ENCODE results near the gene MTX1. TPM values are rescaled to one million over a fixed set of nuclear protein-coding genes. Genes with fewer than 3 reads are reported as not detected.

Gene MTX1
- total RNA-seq, 1 donor from 2014 or later = 29.8 TPM

DNA sequence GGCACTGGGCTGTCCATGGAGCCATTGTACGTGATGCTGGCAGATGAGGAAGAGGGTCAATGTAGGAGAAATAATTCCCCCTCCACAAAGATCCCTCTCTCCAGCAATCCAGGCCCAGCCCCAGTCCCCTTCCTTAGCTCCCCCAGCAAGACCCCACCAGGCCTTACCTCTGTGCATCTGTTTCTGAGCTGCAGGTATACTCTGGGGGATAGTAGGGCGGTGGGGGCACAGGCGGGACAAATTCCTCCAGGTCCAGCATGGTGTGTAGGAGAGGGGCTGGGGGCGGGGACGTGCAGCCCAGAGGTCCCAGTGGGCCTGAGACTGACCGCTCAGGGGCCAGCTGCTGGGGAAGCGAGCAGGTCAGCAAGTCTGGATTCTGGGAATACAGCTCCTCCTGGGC is 43.1 kb downstream of the MTX1 start:
- Mint-ChIP-seq H3K9me3 (ENCODE audit: low read depth) (no peaks in the 10 kb centered on the region), H3K4me1 (ENCODE audit: low read depth) (peaks cover 39% of the 10 kb centered on the region), H3K4me3 (ENCODE audit: unreplicated experiment) (no peak overlapping the region), H3K27me3 (ENCODE audit: low read depth) (no peaks in the 10 kb centered on the region), H3K27ac (ENCODE audit: unreplicated experiment) (no peak overlapping the region), H3K36me3 (ENCODE audit: low read depth) (peaks cover 5% of the 10 kb centered on the region)
- DNase-seq (ENCODE audit: low spot score) = no peak
- TF ChIP-seq, protein P1, sequence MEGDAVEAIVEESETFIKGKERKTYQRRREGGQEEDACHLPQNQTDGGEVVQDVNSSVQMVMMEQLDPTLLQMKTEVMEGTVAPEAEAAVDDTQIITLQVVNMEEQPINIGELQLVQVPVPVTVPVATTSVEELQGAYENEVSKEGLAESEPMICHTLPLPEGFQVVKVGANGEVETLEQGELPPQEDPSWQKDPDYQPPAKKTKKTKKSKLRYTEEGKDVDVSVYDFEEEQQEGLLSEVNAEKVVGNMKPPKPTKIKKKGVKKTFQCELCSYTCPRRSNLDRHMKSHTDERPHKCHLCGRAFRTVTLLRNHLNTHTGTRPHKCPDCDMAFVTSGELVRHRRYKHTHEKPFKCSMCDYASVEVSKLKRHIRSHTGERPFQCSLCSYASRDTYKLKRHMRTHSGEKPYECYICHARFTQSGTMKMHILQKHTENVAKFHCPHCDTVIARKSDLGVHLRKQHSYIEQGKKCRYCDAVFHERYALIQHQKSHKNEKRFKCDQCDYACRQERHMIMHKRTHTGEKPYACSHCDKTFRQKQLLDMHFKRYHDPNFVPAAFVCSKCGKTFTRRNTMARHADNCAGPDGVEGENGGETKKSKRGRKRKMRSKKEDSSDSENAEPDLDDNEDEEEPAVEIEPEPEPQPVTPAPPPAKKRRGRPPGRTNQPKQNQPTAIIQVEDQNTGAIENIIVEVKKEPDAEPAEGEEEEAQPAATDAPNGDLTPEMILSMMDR (IDR thresholded peaks at IDR 0.05) = no peak

DNA sequence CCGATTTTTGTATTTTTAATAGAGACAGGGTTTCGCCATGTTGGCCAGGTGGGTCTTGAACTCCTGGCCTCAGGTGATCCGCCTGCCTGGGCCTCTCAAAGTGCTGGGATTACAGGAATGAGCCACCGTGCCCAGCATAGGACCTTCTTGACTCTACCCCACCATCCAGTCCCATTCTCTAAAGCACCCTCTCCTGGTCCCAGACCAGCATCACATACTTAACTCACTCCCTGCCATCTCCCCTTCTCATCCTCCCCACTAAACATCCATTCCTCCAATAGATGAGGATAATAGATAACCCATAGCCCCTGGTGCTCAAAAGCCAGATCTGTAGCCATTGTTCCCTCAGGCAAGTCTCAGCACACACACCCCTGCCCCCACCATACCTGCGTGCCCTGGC is 44.7 kb downstream of the MTX1 start:
- peaks cover 42% of the 10 kb centered on the region for H3K4me1 Mint-ChIP-seq (ENCODE audit: low read depth)
- no peaks in the 10 kb centered on the region for H3K9me3 Mint-ChIP-seq (ENCODE audit: low read depth)
- peak overlapping the region; percentile 83 for H3K4me3 Mint-ChIP-seq (ENCODE audit: unreplicated experiment)
- TF ChIP-seq, protein P1 (IDR thresholded peaks at IDR 0.05) = peak; percentile 23
- no peaks in the 10 kb centered on the region for H3K27me3 Mint-ChIP-seq (ENCODE audit: low read depth)
- no peak for DNase-seq (ENCODE audit: low spot score)
- H3K27ac Mint-ChIP-seq (ENCODE audit: unreplicated experiment) = peak overlapping the region; percentile 0
- peaks cover 11% of the 10 kb centered on the region for H3K36me3 Mint-ChIP-seq (ENCODE audit: low read depth)

DNA sequence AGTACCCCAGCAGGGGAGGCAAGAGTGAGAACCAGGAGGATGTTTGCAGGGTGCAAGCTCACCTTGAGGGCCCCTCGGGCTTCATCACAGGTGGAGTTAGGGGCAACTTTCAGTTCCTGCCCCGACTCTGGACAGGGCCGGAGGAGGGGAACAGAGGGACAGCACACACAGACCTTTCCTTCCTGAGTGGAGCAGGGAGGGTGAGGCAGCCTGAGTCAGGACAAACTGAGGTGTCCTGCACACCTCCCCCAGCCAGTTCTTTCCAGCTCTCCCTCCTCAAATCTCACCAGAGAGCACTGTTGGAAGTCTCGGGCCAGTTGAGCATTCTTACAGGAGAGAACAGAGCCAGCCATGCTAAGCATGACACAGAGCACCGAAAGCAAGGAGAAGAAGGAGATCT is 45.3 kb downstream of the MTX1 start:
- Mint-ChIP-seq H3K27me3 (ENCODE audit: low read depth) (no peaks in the 10 kb centered on the region), H3K36me3 (ENCODE audit: low read depth) (peaks cover 15% of the 10 kb centered on the region), H3K4me3 (ENCODE audit: unreplicated experiment) (peak overlapping the region; percentile 83), H3K4me1 (ENCODE audit: low read depth) (peaks cover 42% of the 10 kb centered on the region), H3K27ac (ENCODE audit: unreplicated experiment) (peak overlapping the region; percentile 73), H3K9me3 (ENCODE audit: low read depth) (no peaks in the 10 kb centered on the region)
- TF ChIP-seq, protein P1 (IDR thresholded peaks at IDR 0.05) = no peak
- no peak for DNase-seq (ENCODE audit: low spot score)

- H3K27me3 Mint-ChIP-seq (ENCODE audit: low read depth) = no peaks in the 10 kb centered on the region
- TF ChIP-seq, protein P1 (IDR thresholded peaks at IDR 0.05) = peak; percentile 4
- peak overlapping the region; percentile 83 for H3K4me3 Mint-ChIP-seq (ENCODE audit: unreplicated experiment)
- H3K36me3 Mint-ChIP-seq (ENCODE audit: low read depth) = peaks cover 15% of the 10 kb centered on the region
- peaks cover 42% of the 10 kb centered on the region for H3K4me1 Mint-ChIP-seq (ENCODE audit: low read depth)
- no peak for DNase-seq (ENCODE audit: low spot score)
- H3K27ac Mint-ChIP-seq (ENCODE audit: unreplicated experiment) = peak overlapping the region; percentile 73
- no peaks in the 10 kb centered on the region for H3K9me3 Mint-ChIP-seq (ENCODE audit: low read depth)
These were observed 45.8 kb downstream of the MTX1 start for GRCh38 chr1:155254228-155254713.

DNA sequence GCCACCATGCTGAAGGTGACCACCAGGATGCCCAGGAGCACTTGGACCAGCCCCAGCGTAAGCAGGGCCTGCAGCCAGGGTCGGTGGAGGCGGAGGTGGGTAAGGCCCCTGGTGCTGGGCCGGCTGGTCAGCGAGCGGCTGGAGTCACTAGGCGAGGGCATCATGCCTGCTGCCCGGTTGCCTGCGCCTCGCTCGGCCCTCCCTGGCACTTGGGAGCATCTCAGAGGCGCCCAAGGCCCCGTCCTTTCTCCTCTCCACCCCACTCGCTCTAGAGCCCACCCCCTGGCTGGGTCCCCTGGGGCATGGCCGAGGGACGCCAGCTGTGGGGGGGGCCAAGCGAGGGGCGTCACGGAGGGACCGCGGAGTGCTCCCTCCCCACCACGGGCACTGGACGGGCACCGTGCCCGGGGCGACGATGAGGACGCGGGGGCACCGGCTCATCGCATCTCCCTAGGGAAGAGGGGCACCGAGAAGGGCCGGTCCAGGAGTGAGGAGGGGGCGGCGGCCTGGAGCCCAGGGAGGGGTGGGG is 46.3 kb downstream of the MTX1 start:
- DNase-seq (ENCODE audit: low spot score) = no peak
- H3K9me3 Mint-ChIP-seq (ENCODE audit: low read depth) = no peaks in the 10 kb centered on the region
- peaks cover 42% of the 10 kb centered on the region for H3K4me1 Mint-ChIP-seq (ENCODE audit: low read depth)
- H3K27me3 Mint-ChIP-seq (ENCODE audit: low read depth) = no peaks in the 10 kb centered on the region
- peak overlapping the region; percentile 83 for H3K4me3 Mint-ChIP-seq (ENCODE audit: unreplicated experiment)
- H3K36me3 Mint-ChIP-seq (ENCODE audit: low read depth) = peaks cover 15% of the 10 kb centered on the region
- peak overlapping the region; percentile 93 for H3K27ac Mint-ChIP-seq (ENCODE audit: unreplicated experiment)
- TF ChIP-seq, protein P1 (IDR thresholded peaks at IDR 0.05) = no peak

Data from chondrocyte (in vitro differentiated cells).